ENCODE results near the gene FGF22. TPM values are rescaled to one million over a fixed set of nuclear protein-coding genes. Genes with fewer than 3 reads are reported as not detected.

Gene FGF22
- total and polyA plus RNA-seq, 2 of the 8 experiments (the other 6 are each of a cell fraction or from before 2014, with no cell fraction given) = 0.44 to 1.7 TPM

GRCh38 chr19:590396-590745, 49.3 kb upstream of the FGF22 start:
- no peak overlapping the region for H2BK5ac ChIP-seq (ENCODE audit: low read depth, low read length)
- H2BK12ac ChIP-seq (ENCODE audit: low read depth, low read length) = no peak overlapping the region
- peaks cover 2% of the 10 kb centered on the region; the same call in 1 of the 2 replicates for H3K23me2 ChIP-seq (ENCODE audit: low read depth, low read length)
- WGBS, 2 experiments (ENCODE audit: extremely low coverage in 1 of 2, insufficient coverage in 1 of 2, insufficient read length in 1 of 2, insufficient replicate concordance in 2 of 2, low coverage in 1 of 2, low lambda C conversion rate in 2 of 2, missing lambda C conversion rate in 1 of 2) = 1% methylated on average over 16 of the region's 50 CpGs; no CpG with 5 or more reads in 1 of the 2 experiments
- no peaks in the 10 kb centered on the region for H3K79me1 ChIP-seq (ENCODE audit: low read depth, low read length)
- no peak overlapping the region for H2BK15ac ChIP-seq (ENCODE audit: low read length)
- peak overlapping the region; percentile 33 to 64; a peak in 3 of 4 replicates for H3K4me2 ChIP-seq (ENCODE audit: insufficient read depth in 1 of 2, low read depth in 2 of 2, low read length in 2 of 2)
- H3K18ac ChIP-seq (ENCODE audit: extremely low read depth, low read length) = no peak overlapping the region
- no peak overlapping the region for H2AK5ac ChIP-seq (ENCODE audit: low read depth, low read length)
- FAIRE-seq (no peak), DNase-seq (ENCODE audit: low read depth in 1 of 2, low spot score in 2 of 2) (no peak)
- H3K14ac ChIP-seq (ENCODE audit: insufficient read length) = no peak overlapping the region
- H2BK120ac ChIP-seq (replicated peaks; ENCODE audit: low read depth, low read length) = no peak overlapping the region
- peaks cover 4 to 14% of the 10 kb centered on the region in 2 experiments for H4K20me1 ChIP-seq (replicated peaks in 1 of 2; ENCODE audit: control insufficient read depth in 1 of 2, insufficient read depth in 2 of 2, low read length in 2 of 2)
- no peak overlapping the region for H3K56ac ChIP-seq (replicated peaks; ENCODE audit: insufficient read length, low read depth, low read length)
- peaks cover 0 to 6% (median 1%) of the 10 kb centered on the region in 4 experiments; a peak in 3 of 7 replicates for H3K4me1 ChIP-seq (replicated peaks in 1 of 4; ENCODE audit: control insufficient read depth in 3 of 4, insufficient read depth in 4 of 4, low read length in 3 of 4)
- H2AFZ ChIP-seq (ENCODE audit: low read length) = no peak overlapping the region
- peaks cover 0 to 4% (median 0%) of the 10 kb centered on the region in 4 experiments; a peak in 1 of 8 replicates for H3K36me3 ChIP-seq (ENCODE audit: control insufficient read depth in 2 of 4, insufficient read depth in 4 of 4, low read length in 3 of 4)
- H3K79me2 ChIP-seq (ENCODE audit: control insufficient read depth in 1 of 2, insufficient read depth in 2 of 2, low read length in 2 of 2) = no peaks in the 10 kb centered on the region
- no peak overlapping the region for H3K9ac ChIP-seq (replicated peaks in 1 of 4; ENCODE audit: extremely low read depth in 1 of 4, low read depth in 3 of 4, low read length in 3 of 4)
- peak overlapping the region in 1 of 4 experiments; percentile 53; a peak in 3 of 8 replicates for H3K4me3 ChIP-seq (ENCODE audit: extremely low read depth in 1 of 4, insufficient read depth in 2 of 4, low read depth in 3 of 4, low read length in 4 of 4)
- H4K8ac ChIP-seq (ENCODE audit: extremely low read depth, insufficient read depth, low read length) = no peak overlapping the region
- H2BK20ac ChIP-seq (ENCODE audit: low read length) = no peak overlapping the region
- H3K27me3 ChIP-seq (replicated peaks in 1 of 4; ENCODE audit: control insufficient read depth in 3 of 4, extremely low read depth in 1 of 4, insufficient read depth in 3 of 4, low read length in 3 of 4) = peaks cover 23 to 39% (median 31%) of the 10 kb centered on the region in 4 experiments
- ChIA-PET CTCF (ENCODE audit: partially characterized antibody) (interaction anchor here (0.9 kb wide), 1 partner anchor 22 kb away, joined by 3 read pairs; no protein-coding TSS in a partner anchor), POLR2A (ENCODE audit: partially characterized antibody) (interaction anchor here (0.8 to 1.2 kb wide), 3 partner anchors 13 to 17 kb away, joined by 3 to 4 read pairs (median 3); no protein-coding TSS in a partner anchor)
- H3K4ac ChIP-seq (replicated peaks; ENCODE audit: insufficient read length, low read depth, low read length) = no peak overlapping the region
- H3K9me3 ChIP-seq (ENCODE audit: insufficient read depth in 2 of 2, low read depth in 1 of 2, low read length in 1 of 2) = no peaks in the 10 kb centered on the region
- no peak overlapping the region for H4K91ac ChIP-seq (replicated peaks; ENCODE audit: insufficient read length, low read length)
- TF ChIP-seq, protein P1, sequence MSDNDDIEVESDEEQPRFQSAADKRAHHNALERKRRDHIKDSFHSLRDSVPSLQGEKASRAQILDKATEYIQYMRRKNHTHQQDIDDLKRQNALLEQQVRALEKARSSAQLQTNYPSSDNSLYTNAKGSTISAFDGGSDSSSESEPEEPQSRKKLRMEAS (IDR thresholded peaks at IDR 0.05) = peak; percentile 40; the same call in 1 of the 2 replicates
- TF ChIP-seq ZNF274 (IDR thresholded peaks at IDR 0.05; ENCODE audit: borderline replicate concordance, extremely low read depth, low read length) = no peak
- TF ChIP-seq GABPA (IDR thresholded peaks at IDR 0.05; ENCODE audit: borderline replicate concordance, insufficient read depth, low read length) = peak; percentile 28; the same call in 1 of the 2 replicates
- TF ChIP-seq, protein P2, sequence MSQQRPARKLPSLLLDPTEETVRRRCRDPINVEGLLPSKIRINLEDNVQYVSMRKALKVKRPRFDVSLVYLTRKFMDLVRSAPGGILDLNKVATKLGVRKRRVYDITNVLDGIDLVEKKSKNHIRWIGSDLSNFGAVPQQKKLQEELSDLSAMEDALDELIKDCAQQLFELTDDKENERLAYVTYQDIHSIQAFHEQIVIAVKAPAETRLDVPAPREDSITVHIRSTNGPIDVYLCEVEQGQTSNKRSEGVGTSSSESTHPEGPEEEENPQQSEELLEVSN (IDR thresholded peaks at IDR 0.05) = peak; percentile 67
- TF ChIP-seq EZH2 (IDR thresholded peaks at IDR 0.05; ENCODE audit: low read depth, low read length, severe bottlenecking) = no peak
- TF ChIP-seq SIN3A (conservative IDR thresholded peaks at IDR 0.05 in 1 of 2, IDR thresholded peaks at IDR 0.05 in 1 of 2; ENCODE audit: low read depth in 1 of 2, low read length in 2 of 2) = no peak
- TF ChIP-seq KDM4A (IDR thresholded peaks at IDR 0.05; ENCODE audit: low read depth, low read length, severe bottlenecking) = peak; percentile 75
- no peak overlapping the region for H3K27ac ChIP-seq (ENCODE audit: low read depth, low read length)
- H3K23ac ChIP-seq (ENCODE audit: insufficient read length) = no peak overlapping the region
- no peak overlapping the region for H4K5ac ChIP-seq (ENCODE audit: insufficient read length, low read depth, low read length)
